K562 (cell line): ENCODE measurements around the gene ZNF564. TPM values are rescaled to one million over a fixed set of nuclear protein-coding genes. Genes with fewer than 3 reads are reported as not detected.
A peak's percentile ranks its signal among the peaks of the same experiment; 100 is the strongest.

ENCODE experiments used
- ARID4B ChIP-seq: sonication (generic); formaldehyde crosslinking; IDR thresholded peaks from 2 replicates; pipeline ENCODE4 v1.8.0; 2022; ENCODE audit warnings: mild to moderate bottlenecking, missing genetic modification reagents
- CBFB ChIP-seq: sonication (generic); formaldehyde crosslinking; IDR thresholded peaks from 2 replicates; pipeline ENCODE4 v1.4.0; 2020; ENCODE audit warnings: mild to moderate bottlenecking, missing genetic modification reagents
- ETV5 ChIP-seq: sonication (generic); formaldehyde crosslinking; IDR thresholded peaks from 2 replicates; pipeline ENCODE4 v1.4.0; 2020; ENCODE audit warnings: low read depth, mild to moderate bottlenecking, missing genetic modification reagents
- FOXA1 ChIP-seq: fragments of 450-650 bp; IDR thresholded peaks from 2 replicates; pipeline ENCODE4 v1.6.1; 2016; ENCODE audit warnings: mild to moderate bottlenecking, borderline replicate concordance
- GTF2B ChIP-seq: IDR thresholded peaks from 2 replicates; pipeline ENCODE4 v1.6.1; 2011; ENCODE audit not compliant: insufficient read length; ENCODE audit errors: extremely low read depth
- HDAC6 ChIP-seq: IDR thresholded peaks from 2 replicates; pipeline ENCODE4 v1.6.1; 2012; ENCODE audit warnings: low read depth, mild to moderate bottlenecking, control low read depth, inconsistent platforms, low read length, moderate library complexity
- HES1 ChIP-seq: fragments of 450-650 bp; IDR thresholded peaks from 2 replicates; pipeline ENCODE4 v1.6.1; 2016; ENCODE audit warnings: low read depth, mild to moderate bottlenecking, moderate library complexity
- NCOR1 ChIP-seq: fragments of 450-650 bp; IDR thresholded peaks from 2 replicates; pipeline ENCODE4 v1.6.1; 2016; ENCODE audit warnings: mild to moderate bottlenecking, moderate library complexity
- OTX1 ChIP-seq: fragments of 450-650 bp; formaldehyde crosslinking; IDR thresholded peaks from 2 replicates; pipeline ENCODE4 v1.4.0; 2022; ENCODE audit warnings: mild to moderate bottlenecking
- POLR3A ChIP-seq: IDR thresholded peaks from 2 replicates; pipeline ENCODE4 v1.6.1; 2011; ENCODE audit warnings: borderline replicate concordance, mild to moderate bottlenecking, moderate library complexity; ENCODE audit not compliant: insufficient read length, insufficient read depth; ENCODE audit errors: extremely low read depth
- TAF1 ChIP-seq: IDR thresholded peaks from 2 replicates; pipeline ENCODE4 v1.6.1; 2011; ENCODE audit warnings: mild to moderate bottlenecking, low read length, moderate library complexity; ENCODE audit not compliant: insufficient read depth, control insufficient read depth, severe bottlenecking; ENCODE audit errors: extremely low read depth
- U2AF1 ChIP-seq: fragments of 200-400 bp; formaldehyde crosslinking; optimal IDR thresholded peaks from 2 replicates; pipeline ENCODE3; 2017; ENCODE audit warnings: mild to moderate bottlenecking, low read depth, low read length, moderate library complexity
- WHSC1 ChIP-seq: IDR thresholded peaks from one replicate; pipeline ENCODE4 v1.6.1; 2012; ENCODE audit warnings: low read length, control low read depth, inconsistent platforms
- ZC3H4 ChIP-seq: sonication (generic); formaldehyde crosslinking; IDR thresholded peaks from 2 replicates; pipeline ENCODE4 v1.9.0; 2021; ENCODE audit warnings: missing genetic modification reagents, borderline replicate concordance
- ZNF592 ChIP-seq: fragments of 450-650 bp; IDR thresholded peaks from 2 replicates; pipeline ENCODE4 v1.6.1; 2017; ENCODE audit warnings: antibody characterized with exemption, mild to moderate bottlenecking
- ZNF766 ChIP-seq: fragments of 200-800 bp; sonication (Bioruptor generic); conservative IDR thresholded peaks from 2 replicates; pipeline ENCODE4 v1.6.1; 2016; ENCODE audit warnings: missing genetic modification characterization, missing compliant biosample characterization
- polyA plus RNA-seq, 8 experiments: library from polyadenylated mRNA; depleted of rRNA in 4 of 8; stranded (reverse) in 5 of 8; unstranded in 3 of 8; fragments of >200 nt; fragmentation: Nextera tagmentation in 2 of 8; fragmentation: Illumina TruSeq in 1 of 8; extraction: Ambion mirVana in 2 of 8; extraction: Trizol in 1 of 8; gene quantifications; 2 replicates each; pipeline versions ENCODE4 v1.2.1 to v1.2.3, GENCODE V29; 2011 to 2014; ENCODE audit warnings: inconsistent platforms in 1 of 8, missing spikeins in 1 of 8
- total RNA-seq, 7 experiments: library from RNA; depleted of rRNA in 6 of 7; stranded (reverse); fragments of >200 nt in 6 of 7; fragmentation: Illumina TruSeq in 2 of 7; extraction: Trizol in 2 of 7; gene quantifications; 2 replicates each; pipeline versions ENCODE4 v1.2.1 to v1.2.3, GENCODE V29; 2011 to 2021; ENCODE audit warnings: low replicate concordance in 1 of 7

Gene ZNF564
- total and polyA plus RNA-seq, 9 of the 15 experiments (the other 6 are each of a cell fraction or from before 2014, with no cell fraction given): 1.4 to 8.1 (median 5.6) TPM

- peak; percentile 84 for TF ChIP-seq CBFB (CRISPR knock-in tag)
- no peak for TF ChIP-seq TAF1
- TF ChIP-seq GTF2B: no peak
- TF ChIP-seq FOXA1: no peak
- no peak for TF ChIP-seq POLR3A
- peak; percentile 96 for TF ChIP-seq NCOR1
- peak; percentile 14; the same call in 1 of the 2 replicates for TF ChIP-seq ETV5 (CRISPR knock-in tag)
- no peak for TF ChIP-seq ZNF592
- TF ChIP-seq ZNF766 (CRISPR knock-in tag): 0 out of 2 replicates have a peak, but pooled peaks have one; percentile 36
- no peak for TF ChIP-seq ARID4B (CRISPR knock-in tag)
- no peak; the same call in 1 of the 2 replicates for TF ChIP-seq HES1
- TF ChIP-seq U2AF1: no peak
- peak; percentile 50; the same call in 1 of the 2 replicates for TF ChIP-seq OTX1 (CRISPR knock-in tag)
- TF ChIP-seq ZC3H4: no peak
- no peak for TF ChIP-seq WHSC1
- TF ChIP-seq HDAC6: no peak
Measured at GRCh38 chr19:12544401-12544876, 6.8 kb downstream of the ZNF564 start (continued).
